ENCODE results near the gene ADAMTS8.

ADAMTS8 gene

DNA sequence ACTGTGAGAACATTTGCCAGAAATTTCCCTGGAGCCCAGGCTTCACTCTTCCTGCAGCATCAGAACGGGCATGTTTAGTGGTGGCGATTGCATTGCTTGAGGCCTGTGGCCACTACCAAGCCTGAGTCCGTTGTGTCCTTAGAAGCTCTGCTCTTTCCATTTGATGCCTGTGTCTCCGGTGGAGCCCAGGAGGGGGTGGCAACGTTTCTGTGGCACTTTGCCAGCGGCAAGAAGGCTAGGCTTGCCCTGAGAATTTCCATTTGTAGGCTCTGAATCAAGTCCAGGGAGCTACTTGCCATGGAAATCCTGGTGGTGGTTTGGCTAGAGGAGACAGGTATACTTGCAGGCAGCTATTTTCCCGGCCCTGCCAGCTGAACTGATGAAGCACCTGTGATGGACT lies 47.1 kb downstream of the ADAMTS8 start:
- H3K9me3 ChIP-seq (ENCODE audit: low read length), result no peaks in the 10 kb centered on the region
- H3K27me3 ChIP-seq (ENCODE audit: insufficient read depth, low read length), result no peaks in the 10 kb centered on the region
- no peak overlapping the region for H2AFZ ChIP-seq (ENCODE audit: low read depth, low read length)
- H3K4me1 ChIP-seq (ENCODE audit: insufficient read depth, low read length), result peaks cover 11% of the 10 kb centered on the region
- H3K4me3 ChIP-seq (ENCODE audit: low read length), result no peak overlapping the region
- no peaks in the 10 kb centered on the region for H3K36me3 ChIP-seq (ENCODE audit: insufficient read depth, low read length)

DNA sequence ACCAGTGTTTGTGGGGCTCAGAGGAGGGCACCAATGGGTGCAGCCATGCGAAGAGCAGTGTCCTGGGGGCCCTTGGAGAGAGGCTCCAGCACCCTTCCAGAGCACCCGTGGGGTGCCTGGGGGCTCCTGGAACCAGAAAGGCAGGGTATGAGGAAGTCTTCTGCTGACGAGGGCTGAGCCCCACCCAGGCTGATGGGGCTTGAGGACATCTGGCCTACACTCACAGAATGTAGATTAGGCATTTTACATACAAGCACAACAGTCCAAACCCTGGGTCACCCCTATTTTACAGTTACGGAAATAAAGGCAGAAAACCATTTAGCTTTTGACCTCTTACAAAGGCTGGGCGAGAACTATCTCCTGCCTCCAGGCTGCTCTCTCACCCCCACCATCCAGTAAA lies 47.6 kb downstream of the ADAMTS8 start:
- peaks cover 11% of the 10 kb centered on the region for H3K4me1 ChIP-seq (ENCODE audit: insufficient read depth, low read length)
- H3K36me3 ChIP-seq (ENCODE audit: insufficient read depth, low read length), result no peaks in the 10 kb centered on the region
- H2AFZ ChIP-seq (ENCODE audit: low read depth, low read length), result no peak overlapping the region
- H3K27me3 ChIP-seq (ENCODE audit: insufficient read depth, low read length), result no peaks in the 10 kb centered on the region
- no peaks in the 10 kb centered on the region for H3K9me3 ChIP-seq (ENCODE audit: low read length)
- H3K4me3 ChIP-seq (ENCODE audit: low read length), result no peak overlapping the region

DNA sequence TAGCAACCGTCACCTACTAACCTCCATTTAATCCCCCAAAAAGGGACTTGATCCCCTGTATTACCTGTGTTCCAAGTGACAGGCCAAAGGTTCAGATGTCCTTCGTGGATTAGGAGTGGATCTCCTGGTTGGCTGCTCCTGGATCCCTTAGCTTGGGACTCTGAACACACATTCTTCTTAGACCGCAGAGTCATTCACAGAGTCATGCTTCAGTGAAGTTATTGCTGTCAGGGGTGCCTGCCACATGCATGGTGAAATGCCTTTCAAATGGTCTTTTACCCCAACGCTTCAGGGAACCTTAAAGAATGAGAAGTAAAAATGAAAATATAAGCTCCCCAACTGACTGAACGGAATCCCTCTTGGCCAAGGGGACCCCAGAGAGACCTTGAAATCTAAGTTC lies 49.1 kb downstream of the ADAMTS8 start:
- Histone ChIP-seq H3K4me3 (ENCODE audit: low read length) (no peak overlapping the region), H3K4me1 (ENCODE audit: insufficient read depth, low read length) (peaks cover 11% of the 10 kb centered on the region), H3K27me3 (ENCODE audit: insufficient read depth, low read length) (no peaks in the 10 kb centered on the region), H3K36me3 (ENCODE audit: insufficient read depth, low read length) (no peaks in the 10 kb centered on the region), H3K9me3 (ENCODE audit: low read length) (no peaks in the 10 kb centered on the region), H2AFZ (ENCODE audit: low read depth, low read length) (no peak overlapping the region)

DNA sequence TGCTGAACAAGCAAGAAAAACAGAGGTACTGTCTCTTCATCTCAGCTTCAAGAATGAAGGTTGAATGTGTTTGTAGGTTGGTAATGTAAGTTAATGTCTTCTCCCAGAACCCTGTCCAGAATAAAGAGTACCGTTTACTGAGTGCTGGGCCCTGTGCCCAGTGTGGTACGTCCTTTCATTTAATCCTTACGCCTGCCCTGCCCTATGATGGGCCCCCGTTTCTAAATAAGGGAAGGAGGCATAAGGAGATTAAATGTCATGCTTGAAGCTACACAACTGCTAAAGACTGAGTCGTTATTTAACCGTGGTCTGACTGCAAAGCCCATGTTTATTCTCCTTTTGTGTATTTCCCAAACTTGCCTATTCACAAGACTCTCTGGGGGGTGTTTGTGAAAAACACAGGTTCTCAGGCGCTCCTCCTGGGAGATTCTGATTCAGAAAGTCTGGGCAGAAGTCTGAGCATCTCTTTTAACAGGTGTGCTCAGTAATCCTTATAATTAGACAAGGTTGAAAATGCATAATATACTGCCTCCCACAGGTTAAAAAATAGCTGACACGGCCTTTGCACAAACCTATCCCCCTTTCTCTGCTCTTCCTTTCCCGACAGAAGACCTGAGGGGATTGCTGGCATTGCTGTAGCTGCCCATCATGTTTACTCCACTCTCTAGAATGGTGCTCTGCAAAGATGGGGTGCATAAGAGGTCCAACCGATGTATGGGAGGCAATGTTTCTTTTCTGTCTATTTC lies 57.4 kb downstream of the ADAMTS8 start:
- no peak overlapping the region for H3K4me3 ChIP-seq (ENCODE audit: low read length)
- H3K36me3 ChIP-seq (ENCODE audit: insufficient read depth, low read length), result no peaks in the 10 kb centered on the region
- H3K9me3 ChIP-seq (ENCODE audit: low read length), result no peaks in the 10 kb centered on the region
- H3K4me1 ChIP-seq (ENCODE audit: insufficient read depth, low read length), result no peaks in the 10 kb centered on the region
- H2AFZ ChIP-seq (ENCODE audit: low read depth, low read length), result no peak overlapping the region
- H3K27me3 ChIP-seq (ENCODE audit: insufficient read depth, low read length), result no peaks in the 10 kb centered on the region

DNA sequence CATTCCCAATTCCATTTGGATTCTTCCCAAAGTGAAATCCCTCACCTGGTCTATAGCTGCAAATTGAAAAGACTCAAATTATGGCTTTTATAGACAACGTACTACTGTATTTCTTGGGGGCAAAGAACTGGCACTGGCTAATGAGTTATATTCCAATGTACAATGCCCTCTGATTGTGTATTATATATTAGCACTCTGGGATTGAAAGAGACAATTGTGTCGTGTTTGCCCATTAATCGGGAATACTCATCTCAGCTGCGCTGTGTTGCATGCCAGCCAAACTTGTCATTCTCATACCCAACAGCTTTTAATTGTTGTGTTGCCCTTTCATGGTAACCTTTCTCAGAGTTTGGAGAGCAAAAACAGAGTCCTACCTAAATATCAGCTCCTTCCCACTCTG lies 58.7 kb downstream of the ADAMTS8 start:
- Histone ChIP-seq H3K4me1 (ENCODE audit: insufficient read depth, low read length) (no peaks in the 10 kb centered on the region), H3K9me3 (ENCODE audit: low read length) (no peaks in the 10 kb centered on the region), H3K27me3 (ENCODE audit: insufficient read depth, low read length) (no peaks in the 10 kb centered on the region), H3K4me3 (ENCODE audit: low read length) (no peak overlapping the region), H2AFZ (ENCODE audit: low read depth, low read length) (no peak overlapping the region), H3K36me3 (ENCODE audit: insufficient read depth, low read length) (no peaks in the 10 kb centered on the region)

DNA sequence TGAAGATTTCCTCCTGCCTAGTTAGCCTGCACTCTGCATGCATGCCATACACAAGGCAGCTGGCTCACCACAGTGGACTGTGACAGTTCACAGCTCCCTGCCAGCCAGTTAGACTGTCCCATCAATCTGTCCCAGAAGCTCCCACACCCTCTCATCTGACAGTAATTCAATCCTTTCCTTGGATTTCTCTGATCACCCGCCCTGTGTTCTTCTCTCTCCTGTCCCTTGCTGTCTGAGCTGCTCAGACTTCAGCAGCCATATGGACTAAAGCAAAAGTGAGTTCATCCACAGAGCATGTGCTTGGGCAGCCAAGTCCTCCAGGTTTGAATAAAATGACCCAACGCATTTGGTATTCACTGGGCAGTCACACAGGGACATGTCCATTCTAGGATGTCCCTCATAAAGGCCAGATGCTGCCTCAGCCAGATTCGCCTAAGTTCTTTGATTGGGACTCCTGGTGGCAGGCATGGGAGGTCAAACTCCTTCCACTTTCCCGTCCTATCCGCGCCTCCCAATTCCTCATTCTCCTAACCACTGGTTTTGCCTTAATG lies 59.2 kb downstream of the ADAMTS8 start:
- no peaks in the 10 kb centered on the region for H3K27me3 ChIP-seq (ENCODE audit: insufficient read depth, low read length)
- no peak overlapping the region for H3K4me3 ChIP-seq (ENCODE audit: low read length)
- no peaks in the 10 kb centered on the region for H3K36me3 ChIP-seq (ENCODE audit: insufficient read depth, low read length)
- no peaks in the 10 kb centered on the region for H3K4me1 ChIP-seq (ENCODE audit: insufficient read depth, low read length)
- H3K9me3 ChIP-seq (ENCODE audit: low read length), result no peaks in the 10 kb centered on the region
- no peak overlapping the region for H2AFZ ChIP-seq (ENCODE audit: low read depth, low read length)

DNA sequence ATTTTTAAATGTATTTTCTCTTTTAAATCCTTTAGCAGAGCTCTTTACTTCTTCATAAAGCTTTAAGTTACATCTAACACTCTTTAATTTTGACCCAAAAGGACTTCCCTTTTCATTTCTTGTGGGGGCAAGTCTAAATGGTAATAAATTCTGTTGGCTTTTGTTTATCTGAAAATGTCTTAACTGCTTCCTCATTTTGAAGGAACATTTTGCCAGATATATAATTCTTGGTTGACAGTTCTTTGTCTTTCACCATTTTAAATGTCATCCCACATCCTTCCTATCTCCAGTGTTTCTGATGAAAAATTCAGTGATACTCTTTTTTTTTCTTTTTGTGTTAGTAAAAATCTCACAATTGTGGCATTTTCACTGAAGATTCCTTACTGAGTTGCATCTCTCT lies 69.0 kb downstream of the ADAMTS8 start:
- Histone ChIP-seq H3K27me3 (ENCODE audit: insufficient read depth, low read length) (no peaks in the 10 kb centered on the region), H3K4me1 (ENCODE audit: insufficient read depth, low read length) (no peaks in the 10 kb centered on the region), H3K9me3 (ENCODE audit: low read length) (no peaks in the 10 kb centered on the region), H2AFZ (ENCODE audit: low read depth, low read length) (no peak overlapping the region), H3K4me3 (ENCODE audit: low read length) (no peak overlapping the region), H3K36me3 (ENCODE audit: insufficient read depth, low read length) (no peaks in the 10 kb centered on the region)

DNA sequence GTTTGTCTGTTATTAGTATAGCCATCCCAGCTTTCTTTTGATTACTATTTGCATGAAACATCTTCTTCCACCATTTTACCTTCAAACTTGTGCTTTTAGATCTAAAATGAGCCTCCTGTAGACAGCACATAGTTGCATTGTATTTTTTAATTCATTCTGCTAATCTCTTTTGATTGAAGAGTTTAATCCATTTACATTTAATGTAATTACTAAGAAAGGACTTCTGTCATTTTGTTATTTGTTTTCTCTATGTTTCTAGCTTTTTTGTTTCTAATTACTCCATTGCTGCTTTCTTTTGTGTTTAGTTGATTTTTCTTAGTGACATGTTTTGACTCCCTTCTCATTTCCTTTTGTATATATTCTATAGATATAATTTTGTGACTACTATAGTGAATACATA lies 70.0 kb downstream of the ADAMTS8 start:
- Histone ChIP-seq H3K36me3 (ENCODE audit: insufficient read depth, low read length) (no peaks in the 10 kb centered on the region), H3K4me3 (ENCODE audit: low read length) (no peak overlapping the region), H3K4me1 (ENCODE audit: insufficient read depth, low read length) (no peaks in the 10 kb centered on the region), H2AFZ (ENCODE audit: low read depth, low read length) (no peak overlapping the region), H3K27me3 (ENCODE audit: insufficient read depth, low read length) (no peaks in the 10 kb centered on the region), H3K9me3 (ENCODE audit: low read length) (no peaks in the 10 kb centered on the region)
